AG04450 (cell line): Measurements from ENCODE around the gene MAGEA9. TPM values are rescaled to one million over a fixed set of nuclear protein-coding genes. Genes with fewer than 3 reads are reported as not detected.
A peak's percentile ranks its signal among the peaks of the same experiment; 100 is the strongest.
"Not testable (repeated sequence)": the region's sequence is repeated elsewhere in the genome, so short reads cannot be mapped to it uniquely, and the experiment has no call there.

Experiments used
- CTCF ChIA-PET: fragments of 300-600, 350-600 bp; formaldehyde crosslinking; extraction: SDS; loops from one replicate; lab custom pipeline; 2022; ENCODE audit warnings: antibody characterized with exemption, inconsistent platforms; lab: Charles Lee
- POLR2A ChIA-PET: fragments of 350-600 bp; formaldehyde crosslinking; extraction: SDS; loops from one replicate; lab custom pipeline; 2021; ENCODE audit warnings: antibody characterized with exemption, inconsistent platforms; lab: Yijun Ruan, JAX
- DNase-seq: peaks from one replicate; pipeline ENCODE4 v3.0.0-alpha.2; 2011; ENCODE audit warnings: low read depth, low spot score
- H3K27ac ChIP-seq: one replicate; pipeline ENCODE4 v1.5.1; 2012; ENCODE audit warnings: low read depth, low read length, control low read depth
- H3K27me3 ChIP-seq: one replicate; pipeline ENCODE4 v1.6.0; 2012; ENCODE audit warnings: low read length; ENCODE audit not compliant: control insufficient read depth, insufficient read depth
- H3K4me3 ChIP-seq: 2 replicates; pipeline ENCODE4 v1.5.1; 2011; ENCODE audit warnings: mild to moderate bottlenecking, low read depth, low read length, control low read depth
- H3K9me3 ChIP-seq: 2 replicates; pipeline ENCODE4 v1.5.1; 2012; ENCODE audit warnings: low read length; ENCODE audit not compliant: control insufficient read depth, insufficient read depth
- CTCF ChIP-seq: IDR thresholded peaks from 2 replicates; pipeline ENCODE4 v1.5.1; 2011; ENCODE audit warnings: low read depth, low read length, control low read depth, inconsistent platforms
- polyA plus RNA-seq: library from polyadenylated mRNA; depleted of rRNA; stranded (reverse); fragments of >200 nt; gene quantifications from 2 replicates; pipeline ENCODE4 v1.2.3, GENCODE V29; 2011; rRNA removed
- small RNA-seq: library from RNA; depleted of rRNA; stranded (forward); fragments of <200 nt; gene quantifications from one replicate; pipeline ENCODE3, GENCODE V24; 2012; ENCODE audit warnings: low read depth; ENCODE audit not compliant: insufficient read length

Gene MAGEA9
- polyA plus RNA-seq, 1 experiment, result not detected

- Histone ChIP-seq H3K9me3 (no peaks in the 10 kb centered on the region), H3K27me3 (no peaks in the 10 kb centered on the region), H3K27ac (no peak overlapping the region), H3K4me3 (peak overlapping the region; percentile 51)
- no peak for DNase-seq
- ChIA-PET CTCF (no interaction called here), POLR2A (no interaction called here)
- TF ChIP-seq CTCF, result no peak
These were observed 48.6 kb downstream of the MAGEA9 start for GRCh38 chrX:149830192-149830873.

GRCh38 chrX:149831473-149831872 lies 49.7 kb downstream of the MAGEA9 start:
- POLR2A ChIA-PET, result no interaction called here
- no peak for DNase-seq
- Histone ChIP-seq H3K4me3 (no peak overlapping the region), H3K27ac (no peak overlapping the region), H3K27me3 (no peaks in the 10 kb centered on the region), H3K9me3 (no peaks in the 10 kb centered on the region)
- no peak for TF ChIP-seq CTCF
- CTCF ChIA-PET, result no interaction called here

GRCh38 chrX:149836728-149837127 lies 55.0 kb downstream of the MAGEA9 start:
- POLR2A ChIA-PET, CTCF ChIA-PET, DNase-seq, H3K4me3 ChIP-seq, H3K27me3 ChIP-seq, H3K9me3 ChIP-seq, H3K27ac ChIP-seq: not testable (repeated sequence)

GRCh38 chrX:149837167-149837566 lies 55.4 kb downstream of the MAGEA9 start:
- Histone ChIP-seq H3K4me3 (no peak overlapping the region), H3K27ac (no peak overlapping the region), H3K27me3 (no peaks in the 10 kb centered on the region), H3K9me3 (no peaks in the 10 kb centered on the region)
- no peak for DNase-seq
- ChIA-PET CTCF (no interaction called here), POLR2A (no interaction called here)
- no peak for TF ChIP-seq CTCF

Small RNAs within 50 kb of the gene (small RNA-seq; reads per million reads assigned to genes)
- not detected for gene AC244098.1
- not detected for gene AC244098.2
- not detected for gene AC244098.3

Other genes with a start within 250 kb of the MAGEA9 start
- gene EOLA1, start 240.9 kb upstream of the MAGEA9 start, polyA plus RNA-seq, result 16.3 and 16.7 TPM in 2 replicates
- gene HSFX3, start 232.0 kb upstream of the MAGEA9 start, polyA plus RNA-seq, result not detected in 2 replicates
- not detected in 2 replicates for gene MAGEA9B, start 194.5 kb upstream of the MAGEA9 start, polyA plus RNA-seq
- not detected in 2 replicates for gene HSFX2, start 186.6 kb upstream of the MAGEA9 start, polyA plus RNA-seq
- 20.2 and 21.4 TPM in 2 replicates for gene TMEM185A, start 150.1 kb upstream of the MAGEA9 start, polyA plus RNA-seq
- not detected in 2 replicates for gene MAGEA11, start 69.9 kb upstream of the MAGEA9 start, polyA plus RNA-seq
- gene HSFX1, start 7.9 kb upstream of the MAGEA9 start, polyA plus RNA-seq, result 0.21 and 0.37 TPM in 2 replicates
- not detected in 2 replicates for gene MAGEA8, start 99.3 kb downstream of the MAGEA9 start, polyA plus RNA-seq
- not detected in 2 replicates for gene HSFX4, start 147.6 kb downstream of the MAGEA9 start, polyA plus RNA-seq
- 35.5 and 38.0 TPM in 2 replicates for gene EOLA2, start 156.6 kb downstream of the MAGEA9 start, polyA plus RNA-seq